LNCaP clone FGC (cell line): ENCODE measurements around the gene RAB9A.

Source experiments
- DNase-seq: peaks from one replicate; pipeline ENCODE4 v3.0.0-alpha.2; 2011; ENCODE audit warnings: low read depth
- H3K4me3 ChIP-seq: 2 replicates; pipeline ENCODE4 v1.5.1; 2011; ENCODE audit warnings: mild to moderate bottlenecking, low read depth, low read length, control low read depth
- TF ChIP-seq, protein P1 (sequence below): IDR thresholded peaks from 2 replicates; pipeline ENCODE4 v1.5.1; 2012; ENCODE audit warnings: mild to moderate bottlenecking; ENCODE audit not compliant: control insufficient read depth, insufficient read depth; ENCODE audit errors: extremely low read depth

Gene RAB9A

DNA sequence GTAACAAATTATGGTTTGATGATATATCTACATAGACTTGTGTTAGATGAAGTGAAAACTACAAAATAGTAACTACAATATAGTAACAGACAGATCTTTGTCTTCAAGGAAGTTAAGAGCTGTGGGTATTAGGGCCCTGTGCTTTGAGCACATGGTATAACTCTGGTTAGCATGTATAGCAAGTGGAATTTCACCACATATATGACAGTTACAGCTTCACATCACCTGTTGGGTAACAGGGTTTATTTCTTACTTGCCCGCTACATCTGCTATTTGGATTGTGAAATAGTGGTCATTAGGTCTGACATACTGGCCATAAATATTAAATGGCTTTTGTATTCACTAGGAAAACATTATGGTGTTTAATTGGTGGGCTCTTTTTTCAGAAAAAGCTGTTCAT is 65.8 kb downstream of the RAB9A start:
- H3K4me3 ChIP-seq = no peak overlapping the region
- DNase-seq = no peak
- TF ChIP-seq, protein P1, sequence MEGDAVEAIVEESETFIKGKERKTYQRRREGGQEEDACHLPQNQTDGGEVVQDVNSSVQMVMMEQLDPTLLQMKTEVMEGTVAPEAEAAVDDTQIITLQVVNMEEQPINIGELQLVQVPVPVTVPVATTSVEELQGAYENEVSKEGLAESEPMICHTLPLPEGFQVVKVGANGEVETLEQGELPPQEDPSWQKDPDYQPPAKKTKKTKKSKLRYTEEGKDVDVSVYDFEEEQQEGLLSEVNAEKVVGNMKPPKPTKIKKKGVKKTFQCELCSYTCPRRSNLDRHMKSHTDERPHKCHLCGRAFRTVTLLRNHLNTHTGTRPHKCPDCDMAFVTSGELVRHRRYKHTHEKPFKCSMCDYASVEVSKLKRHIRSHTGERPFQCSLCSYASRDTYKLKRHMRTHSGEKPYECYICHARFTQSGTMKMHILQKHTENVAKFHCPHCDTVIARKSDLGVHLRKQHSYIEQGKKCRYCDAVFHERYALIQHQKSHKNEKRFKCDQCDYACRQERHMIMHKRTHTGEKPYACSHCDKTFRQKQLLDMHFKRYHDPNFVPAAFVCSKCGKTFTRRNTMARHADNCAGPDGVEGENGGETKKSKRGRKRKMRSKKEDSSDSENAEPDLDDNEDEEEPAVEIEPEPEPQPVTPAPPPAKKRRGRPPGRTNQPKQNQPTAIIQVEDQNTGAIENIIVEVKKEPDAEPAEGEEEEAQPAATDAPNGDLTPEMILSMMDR = no peak

DNA sequence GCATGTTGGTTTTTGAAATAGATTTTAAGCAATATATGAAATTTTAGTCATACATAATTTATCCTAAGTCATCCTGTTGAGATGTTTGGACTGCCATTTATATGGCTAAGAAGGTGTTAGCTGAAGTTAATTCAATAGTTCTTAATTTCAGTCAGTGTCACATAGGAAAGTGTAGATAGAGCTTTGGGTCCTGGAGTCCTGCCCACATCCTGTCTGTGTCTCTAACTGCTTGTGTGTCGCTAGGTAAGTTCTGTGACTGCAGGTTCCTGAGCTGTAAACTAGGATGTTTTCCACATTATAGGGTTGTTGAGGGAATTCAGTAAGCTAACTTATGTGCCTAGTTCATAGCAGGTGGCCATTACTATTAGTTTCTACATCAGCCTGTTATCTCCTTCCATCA is 66.3 kb downstream of the RAB9A start:
- H3K4me3 ChIP-seq = no peak overlapping the region
- TF ChIP-seq, protein P1 = no peak
- DNase-seq = no peak

DNA sequence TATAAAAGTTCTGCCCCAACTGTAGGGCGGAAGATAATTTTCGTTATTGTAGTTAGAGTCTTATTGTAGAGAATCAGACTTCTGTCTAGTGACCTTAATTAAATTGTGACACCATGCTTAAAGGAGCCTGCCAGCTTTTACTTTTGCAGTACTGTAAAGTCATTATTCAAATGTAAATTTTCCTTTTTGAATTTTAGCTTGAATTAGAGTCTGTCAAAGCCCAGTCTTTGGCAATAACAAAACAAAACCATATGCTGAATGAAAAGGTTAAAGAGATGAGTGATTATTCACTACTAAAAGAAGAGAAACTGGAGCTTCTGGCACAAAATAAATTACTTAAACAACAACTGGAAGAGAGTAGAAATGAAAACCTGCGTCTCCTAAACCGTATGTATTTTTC is 67.5 kb downstream of the RAB9A start:
- TF ChIP-seq, protein P1 = no peak
- H3K4me3 ChIP-seq = no peak overlapping the region
- no peak for DNase-seq

DNA sequence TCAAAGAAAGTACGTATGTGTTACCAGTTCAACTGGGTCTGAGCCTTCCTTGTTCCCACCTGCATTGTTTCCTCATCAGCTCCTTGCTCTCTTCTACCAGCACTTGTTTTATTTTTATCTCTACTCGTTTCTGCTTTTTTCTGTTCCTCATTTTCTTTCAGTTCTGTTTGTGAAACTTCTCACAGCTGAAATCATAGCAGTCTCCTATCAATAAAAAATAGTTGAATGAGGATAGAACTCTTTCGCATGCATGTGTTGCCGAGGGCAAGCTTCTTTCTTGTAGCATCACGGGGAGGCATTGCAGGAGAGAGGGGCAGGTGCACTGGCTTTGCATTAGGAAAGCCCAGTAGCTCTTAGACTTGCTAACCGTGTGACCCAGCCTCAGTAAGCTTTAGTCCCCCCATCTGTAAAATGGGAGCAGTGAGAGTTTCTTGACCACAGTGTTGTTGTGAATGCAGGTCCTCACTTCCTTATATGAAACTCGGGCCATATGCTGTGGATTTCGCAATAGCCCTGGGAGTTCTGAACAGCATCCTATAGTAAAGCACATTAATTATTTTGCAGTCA is 70.3 kb downstream of the RAB9A start:
- H3K4me3 ChIP-seq = no peak overlapping the region
- no peak for DNase-seq
- TF ChIP-seq, protein P1 = no peak
